ENCODE results near the gene NISCH.

The NISCH gene

GRCh38 chr3:52498137-52499054 lies 43.0 kb downstream of the NISCH start:
- Mint-ChIP-seq H3K9me3 (no peaks in the 10 kb centered on the region), H3K4me1 (no peaks in the 10 kb centered on the region), H3K27ac (no peak overlapping the region), H3K36me3 (ENCODE audit: low read depth) (no peaks in the 10 kb centered on the region), H3K4me3 (no peak overlapping the region), H3K27me3 (ENCODE audit: low read depth) (no peaks in the 10 kb centered on the region)
- TF ChIP-seq CTCF (IDR thresholded peaks at IDR 0.05; ENCODE audit: unreplicated experiment in 3 of 3): no peak

- H3K27ac Mint-ChIP-seq: no peak overlapping the region
- no peak for TF ChIP-seq CTCF (IDR thresholded peaks at IDR 0.05; ENCODE audit: unreplicated experiment in 3 of 3)
- no peaks in the 10 kb centered on the region for H3K27me3 Mint-ChIP-seq (ENCODE audit: low read depth)
- H3K4me1 Mint-ChIP-seq: no peaks in the 10 kb centered on the region
- no peak overlapping the region for H3K4me3 Mint-ChIP-seq
- no peaks in the 10 kb centered on the region for H3K36me3 Mint-ChIP-seq (ENCODE audit: low read depth)
- no peaks in the 10 kb centered on the region for H3K9me3 Mint-ChIP-seq
Observed at GRCh38 chr3:52501046-52501445, 45.6 kb downstream of the NISCH start.

GRCh38 chr3:52502001-52502400 lies 46.6 kb downstream of the NISCH start:
- Mint-ChIP-seq H3K4me3 (no peak overlapping the region), H3K4me1 (no peaks in the 10 kb centered on the region), H3K9me3 (no peaks in the 10 kb centered on the region), H3K27ac (no peak overlapping the region), H3K36me3 (ENCODE audit: low read depth) (no peaks in the 10 kb centered on the region), H3K27me3 (ENCODE audit: low read depth) (no peaks in the 10 kb centered on the region)
- no peak for TF ChIP-seq CTCF (IDR thresholded peaks at IDR 0.05; ENCODE audit: unreplicated experiment in 3 of 3)

- Mint-ChIP-seq H3K27me3 (ENCODE audit: low read depth) (peaks cover 4% of the 10 kb centered on the region), H3K4me3 (no peak overlapping the region), H3K27ac (no peak overlapping the region), H3K4me1 (no peaks in the 10 kb centered on the region), H3K9me3 (no peaks in the 10 kb centered on the region), H3K36me3 (ENCODE audit: low read depth) (no peaks in the 10 kb centered on the region)
- no peak for TF ChIP-seq CTCF (IDR thresholded peaks at IDR 0.05; ENCODE audit: unreplicated experiment in 3 of 3)
Observed at GRCh38 chr3:52502808-52503350, 47.5 kb downstream of the NISCH start.

- TF ChIP-seq CTCF (IDR thresholded peaks at IDR 0.05; ENCODE audit: unreplicated experiment in 3 of 3): no peak
- Mint-ChIP-seq H3K4me3 (no peak overlapping the region), H3K27ac (no peak overlapping the region), H3K27me3 (ENCODE audit: low read depth) (peaks cover 4% of the 10 kb centered on the region), H3K9me3 (no peaks in the 10 kb centered on the region), H3K4me1 (no peaks in the 10 kb centered on the region), H3K36me3 (ENCODE audit: low read depth) (no peaks in the 10 kb centered on the region)
Observed at GRCh38 chr3:52503788-52504424, 48.5 kb downstream of the NISCH start.

All from nephron (organoid).